H1 (cell line): Measurements from ENCODE around the gene CHST10. TPM values are rescaled to one million over a fixed set of nuclear protein-coding genes. Genes with fewer than 3 reads are reported as not detected.

Source experiments
- CTCF ChIA-PET: fragments of 300-600 bp; sonication (Branson Sonifier 250); formaldehyde crosslinking; loops from one replicate; lab custom pipeline; 2021; ENCODE audit not compliant: partially characterized antibody; lab: Charles Lee
- POLR2A ChIA-PET: fragments of 300-600 bp; sonication (Branson Sonifier 250); formaldehyde crosslinking; loops from one replicate; lab custom pipeline; 2021; ENCODE audit warnings: inconsistent platforms; ENCODE audit not compliant: partially characterized antibody; lab: Charles Lee
- DNase-seq, 2 experiments: peaks; one replicate each; pipeline versions ENCODE4 v3.0.0 to v3.0.0-alpha.2; 2010 to 2022; ENCODE audit warnings: low spot score in 2 of 2, low read depth in 1 of 2, mixed read lengths in 1 of 2
- FAIRE-seq: peaks from 2 replicates; lab custom pipeline; 2011; peaks lifted over from hg19 to GRCh38; lab: Jason Lieb, UNC
- H2AFZ ChIP-seq: 2 replicates; pipeline ENCODE4 v1.8.1; 2012; ENCODE audit warnings: low read length, inconsistent platforms
- H2AK5ac ChIP-seq: 2 replicates; pipeline ENCODE4 v1.6.1; 2013; ENCODE audit warnings: low read depth, low read length
- H2BK120ac ChIP-seq: replicated peaks from 2 replicates; pipeline ENCODE3; 2013; ENCODE audit warnings: low read depth, low read length, inconsistent platforms
- H2BK12ac ChIP-seq: 2 replicates; pipeline ENCODE4 v1.6.1; 2013; ENCODE audit warnings: low read depth, low read length
- H2BK15ac ChIP-seq: 2 replicates; pipeline ENCODE4 v1.6.1; 2013; ENCODE audit warnings: low read length
- H2BK20ac ChIP-seq: 2 replicates; pipeline ENCODE4 v1.6.1; 2013; ENCODE audit warnings: low read length
- H2BK5ac ChIP-seq: 2 replicates; pipeline ENCODE4 v1.6.1; 2013; ENCODE audit warnings: low read depth, low read length
- H3K14ac ChIP-seq: 2 replicates; pipeline ENCODE4 v1.6.1; 2013; ENCODE audit warnings: inconsistent platforms; ENCODE audit not compliant: insufficient read length
- H3K18ac ChIP-seq: 2 replicates; pipeline ENCODE4 v1.6.1; 2013; ENCODE audit warnings: low read length; ENCODE audit errors: extremely low read depth
- H3K23ac ChIP-seq: 2 replicates; pipeline ENCODE4 v1.6.1; 2013; ENCODE audit warnings: inconsistent platforms; ENCODE audit not compliant: insufficient read length
- H3K23me2 ChIP-seq: 2 replicates; pipeline ENCODE4 v1.6.1; 2013; ENCODE audit warnings: low read depth, low read length
- H3K27ac ChIP-seq: 2 replicates; pipeline ENCODE4 v1.6.1; 2011; ENCODE audit warnings: low read depth, low read length, inconsistent platforms
- H3K27me3 ChIP-seq, 4 experiments: replicated peaks in 1 of 4; 1 replicate in 1 of 4; 2 replicates in 3 of 4; pipeline versions ENCODE4 v1.6.1 to v1.8.1; 2011 to 2013; ENCODE audit warnings: low read length in 3 of 4, mild to moderate bottlenecking in 3 of 4, inconsistent platforms in 2 of 4, mixed read lengths in 2 of 4, moderate library complexity in 1 of 4; ENCODE audit not compliant: control insufficient read depth in 3 of 4, insufficient read depth in 3 of 4; ENCODE audit errors: extremely low read depth in 1 of 4
- H3K36me3 ChIP-seq, 4 experiments: 2 replicates each; pipeline versions ENCODE4 v1.6.1 to v1.8.1; 2011 to 2013; ENCODE audit warnings: mild to moderate bottlenecking in 4 of 4, low read length in 3 of 4, moderate library complexity in 2 of 4, control low read depth in 1 of 4, inconsistent platforms in 1 of 4; ENCODE audit not compliant: insufficient read depth in 4 of 4, control insufficient read depth in 2 of 4
- H3K4ac ChIP-seq: replicated peaks from 2 replicates; pipeline ENCODE3; 2013; ENCODE audit warnings: low read length, low read depth, mixed read lengths, inconsistent platforms; ENCODE audit not compliant: insufficient read length
- H3K4me1 ChIP-seq, 4 experiments: replicated peaks in 1 of 4; 1 replicate in 1 of 4; 2 replicates in 3 of 4; pipeline versions ENCODE4 v1.6.1 to v1.8.1; 2011 to 2013; ENCODE audit warnings: low read length in 3 of 4, inconsistent platforms in 2 of 4, mixed read lengths in 1 of 4; ENCODE audit not compliant: insufficient read depth in 4 of 4, control insufficient read depth in 3 of 4
- H3K4me2 ChIP-seq, 2 experiments: 2 replicates each; pipeline versions ENCODE4 v1.6.1 to v1.8.1; 2011 to 2013; ENCODE audit warnings: low read depth in 2 of 2, low read length in 2 of 2, control low read depth in 1 of 2, inconsistent platforms in 1 of 2, mild to moderate bottlenecking in 1 of 2; ENCODE audit not compliant: insufficient read depth in 1 of 2
- H3K4me3 ChIP-seq, 4 experiments: fragments of 200-600, 300-600 bp in 1 of 4; sonication (generic), shearing (Covaris generic), sonication (Bioruptor Twin) in 1 of 4; 2 replicates each; pipeline versions ENCODE4 v1.5.1 to v1.8.1; 2011 to 2016; ENCODE audit warnings: low read length in 4 of 4, low read depth in 3 of 4, control low read depth in 2 of 4, inconsistent platforms in 2 of 4, mild to moderate bottlenecking in 2 of 4, mixed read lengths in 1 of 4, moderate library complexity in 1 of 4; ENCODE audit not compliant: insufficient read depth in 2 of 4; ENCODE audit errors: extremely low read depth in 1 of 4
- H3K56ac ChIP-seq: replicated peaks from 2 replicates; pipeline ENCODE3; 2013; ENCODE audit warnings: low read depth, mild to moderate bottlenecking, mixed read lengths, low read length, inconsistent platforms; ENCODE audit not compliant: insufficient read length
- H3K79me1 ChIP-seq: 2 replicates; pipeline ENCODE4 v1.6.1; 2013; ENCODE audit warnings: low read depth, low read length, control low read depth
- H3K79me2 ChIP-seq, 2 experiments: 2 replicates each; pipeline versions ENCODE4 v1.6.1 to v1.8.1; 2012 to 2013; ENCODE audit warnings: low read length in 2 of 2, mild to moderate bottlenecking in 2 of 2, inconsistent platforms in 1 of 2; ENCODE audit not compliant: insufficient read depth in 2 of 2, control insufficient read depth in 1 of 2
- H3K9ac ChIP-seq, 4 experiments: replicated peaks in 1 of 4; 1 replicate in 1 of 4; 2 replicates in 3 of 4; pipeline versions ENCODE4 v1.6.1 to v1.8.1; 2011 to 2013; ENCODE audit warnings: low read depth in 3 of 4, low read length in 3 of 4, control low read depth in 2 of 4, mild to moderate bottlenecking in 2 of 4, moderate library complexity in 2 of 4, inconsistent platforms in 1 of 4; ENCODE audit errors: extremely low read depth in 1 of 4
- H3K9me3 ChIP-seq, 2 experiments: 2 replicates each; pipeline versions ENCODE4 v1.6.1 to v1.8.1; 2012 to 2013; ENCODE audit warnings: mild to moderate bottlenecking in 2 of 2, moderate library complexity in 2 of 2, control low read depth in 1 of 2, inconsistent platforms in 1 of 2, low read depth in 1 of 2, low read length in 1 of 2, mixed read lengths in 1 of 2; ENCODE audit not compliant: insufficient read depth in 2 of 2
- H4K20me1 ChIP-seq, 2 experiments: replicated peaks in 1 of 2; 2 replicates each; pipeline versions ENCODE3 to v1.8.1; 2011 to 2013; ENCODE audit warnings: inconsistent platforms in 2 of 2, low read length in 2 of 2, mild to moderate bottlenecking in 1 of 2; ENCODE audit not compliant: insufficient read depth in 2 of 2, control insufficient read depth in 1 of 2
- H4K5ac ChIP-seq: 2 replicates; pipeline ENCODE4 v1.6.1; 2013; ENCODE audit warnings: low read length, low read depth, mixed read lengths, inconsistent platforms; ENCODE audit not compliant: insufficient read length
- H4K8ac ChIP-seq: 2 replicates; pipeline ENCODE4 v1.8.0; 2013; ENCODE audit warnings: mild to moderate bottlenecking, moderate library complexity, low read length, inconsistent platforms; ENCODE audit not compliant: insufficient read depth; ENCODE audit errors: extremely low read depth
- H4K91ac ChIP-seq: replicated peaks from 2 replicates; pipeline ENCODE3; 2013; ENCODE audit warnings: low read length, mixed read lengths, inconsistent platforms; ENCODE audit not compliant: insufficient read length
- BRCA1 ChIP-seq: IDR thresholded peaks from 2 replicates; pipeline ENCODE4 v1.6.1; 2012; ENCODE audit warnings: low read depth, low read length, improper control_type of control experiment
- FOSL1 ChIP-seq: IDR thresholded peaks from 2 replicates; pipeline ENCODE4 v1.6.1; 2011; ENCODE audit warnings: mild to moderate bottlenecking, low read depth, low read length, moderate library complexity; ENCODE audit not compliant: insufficient read depth
- GABPA ChIP-seq: IDR thresholded peaks from 2 replicates; pipeline ENCODE4 v1.6.1; 2011; ENCODE audit warnings: mild to moderate bottlenecking, low read length, moderate library complexity, borderline replicate concordance; ENCODE audit not compliant: insufficient read depth
- MAFK ChIP-seq: IDR thresholded peaks from 2 replicates; pipeline ENCODE4 v1.6.1; 2012; ENCODE audit warnings: low read depth, mild to moderate bottlenecking, improper control_type of control experiment, low read length
- NANOG ChIP-seq: IDR thresholded peaks from 2 replicates; pipeline ENCODE4 v1.6.1; 2011; ENCODE audit warnings: low read length, low read depth, mild to moderate bottlenecking, inconsistent platforms; ENCODE audit not compliant: insufficient read depth, poor library complexity, severe bottlenecking
- POU5F1 ChIP-seq: IDR thresholded peaks from 2 replicates; pipeline ENCODE4 v1.6.1; 2011; ENCODE audit warnings: low read depth, mild to moderate bottlenecking, low read length, moderate library complexity
- RFX5 ChIP-seq: IDR thresholded peaks from 2 replicates; pipeline ENCODE4 v1.6.1; 2011; ENCODE audit warnings: low read depth, low read length, improper control_type of control experiment, borderline replicate concordance
- SAP30 ChIP-seq: fragments of 300-600 bp; sonication (generic); IDR thresholded peaks from 2 replicates; pipeline ENCODE4 v1.7.1; 2012; ENCODE audit warnings: low read length, moderate library complexity, mild to moderate bottlenecking, inconsistent platforms; ENCODE audit not compliant: insufficient read depth, insufficient replicate concordance
- SIRT6 ChIP-seq: IDR thresholded peaks from one replicate; pipeline ENCODE4 v1.7.1; 2012; ENCODE audit warnings: low read length, inconsistent platforms
- SP2 ChIP-seq: IDR thresholded peaks from 2 replicates; pipeline ENCODE4 v1.6.1; 2012; ENCODE audit warnings: mild to moderate bottlenecking, low read length, inconsistent platforms
- ZNF274 ChIP-seq: IDR thresholded peaks from 2 replicates; pipeline ENCODE4 v1.7.0; 2012; ENCODE audit warnings: low read length, borderline replicate concordance; ENCODE audit errors: extremely low read depth
- WGBS, 2 experiments: shearing (Covaris generic) in 1 of 2; methylation state at CpG; one replicate each; pipeline versions ENCODE4 v1.1.6 to v1.1.7; 2013 to 2015; ENCODE audit warnings: low lambda C conversion rate in 2 of 2, mixed read lengths in 2 of 2, inconsistent platforms in 1 of 2, low coverage in 1 of 2, missing lambda C conversion rate in 1 of 2; ENCODE audit not compliant: insufficient replicate concordance in 2 of 2, insufficient coverage in 1 of 2, insufficient read length in 1 of 2; ENCODE audit errors: extremely low coverage in 1 of 2, missing lambda C conversion rate in 1 of 2; 5-methylcytosine and 5-hydroxymethylcytosine counted together
- polyA plus RNA-seq, 7 experiments: library from polyadenylated mRNA; depleted of rRNA in 3 of 7; stranded (reverse) in 5 of 7; unstranded in 2 of 7; fragments of >200 nt in 5 of 7; fragments of 200-250 nt in 2 of 7; gene quantifications; 1 replicate in 5 of 7; 2 replicates in 1 of 7; 4 replicates in 1 of 7; pipeline versions ENCODE4 v1.2.1 to v1.2.3, GENCODE V29; 2011 to 2013; ENCODE audit warnings: missing spikeins in 2 of 7, mixed read lengths in 2 of 7
- total RNA-seq: library from RNA; stranded (reverse); fragmentation: NEBNext Ultra II Directional; extraction: Animal tissue kit (Norgen Biotek cat#: 25700); gene quantifications from 2 replicates; pipeline ENCODE4 v1.2.1, GENCODE V29; 2021

Gene CHST10
- total and polyA plus RNA-seq, 2 of the 8 experiments (the other 6 are each of a cell fraction or from before 2014, with no cell fraction given): 27.3 to 29.1 TPM

GRCh38 chr2:100367163-100367562, 50.3 kb downstream of the CHST10 start:
- H2BK5ac ChIP-seq: no peak overlapping the region
- H3K27me3 ChIP-seq: no peaks in the 10 kb centered on the region
- CTCF ChIA-PET: interaction anchor here (0.5 to 7.4 kb wide), 4 partner anchors 14 to 106 kb away, joined by 3 to 46 read pairs (median 10); no protein-coding TSS in a partner anchor
- no peak overlapping the region for H2BK12ac ChIP-seq
- H3K56ac ChIP-seq: no peak overlapping the region
- H2BK20ac ChIP-seq: no peak overlapping the region
- peaks cover 0 to 8% (median 4%) of the 10 kb centered on the region in 4 experiments; a peak in 3 of 7 replicates for H3K4me1 ChIP-seq
- no peaks in the 10 kb centered on the region for H3K79me2 ChIP-seq
- H3K9me3 ChIP-seq: peaks cover 0 to 3% of the 10 kb centered on the region in 2 experiments; a peak in 1 of 4 replicates
- no peak overlapping the region for H3K4ac ChIP-seq
- WGBS, 2 experiments: 88% methylated on average over 1 of the region's 1 CpG; no CpG with 5 or more reads in 1 of the 2 experiments
- H3K36me3 ChIP-seq: no peaks in the 10 kb centered on the region
- FAIRE-seq (no peak), DNase-seq (no peak)
- H3K23ac ChIP-seq: no peak overlapping the region
- no peak overlapping the region for H3K9ac ChIP-seq
- H4K20me1 ChIP-seq: no peaks in the 10 kb centered on the region
- H3K18ac ChIP-seq: no peak overlapping the region
- POLR2A ChIA-PET: no interaction called here
- no peak overlapping the region for H3K4me3 ChIP-seq
- no peak overlapping the region for H4K5ac ChIP-seq
- H3K27ac ChIP-seq: no peak overlapping the region
- no peaks in the 10 kb centered on the region for H3K23me2 ChIP-seq
- no peak overlapping the region for H3K14ac ChIP-seq
- no peaks in the 10 kb centered on the region for H3K79me1 ChIP-seq
- H2AFZ ChIP-seq: peak overlapping the region; percentile 98
- H2AK5ac ChIP-seq: no peak overlapping the region
- no peak overlapping the region for H4K8ac ChIP-seq
- H2BK120ac ChIP-seq: no peak overlapping the region
- no peak overlapping the region for H2BK15ac ChIP-seq
- H4K91ac ChIP-seq: no peak overlapping the region
- no peak overlapping the region for H3K4me2 ChIP-seq
- no peak for TF ChIP-seq FOSL1
- no peak for TF ChIP-seq ZNF274
- TF ChIP-seq NANOG: no peak
- no peak for TF ChIP-seq SAP30
- no peak for TF ChIP-seq POU5F1
- no peak for TF ChIP-seq SIRT6
- no peak for TF ChIP-seq MAFK
- no peak for TF ChIP-seq GABPA
- no peak for TF ChIP-seq RFX5
- no peak for TF ChIP-seq SP2
- TF ChIP-seq BRCA1: no peak
